SW480 (cell line): ENCODE data around the gene SPTBN1.

Experiments
- DNase-seq: peaks from one replicate; pipeline ENCODE4 v3.0.0-alpha.2; 2016; ENCODE audit warnings: low spot score

Gene SPTBN1

GRCh38 chr2:54555318-54555837 is 99.3 kb downstream of the SPTBN1 start:
- DNase-seq: peak; percentile 78

DNA sequence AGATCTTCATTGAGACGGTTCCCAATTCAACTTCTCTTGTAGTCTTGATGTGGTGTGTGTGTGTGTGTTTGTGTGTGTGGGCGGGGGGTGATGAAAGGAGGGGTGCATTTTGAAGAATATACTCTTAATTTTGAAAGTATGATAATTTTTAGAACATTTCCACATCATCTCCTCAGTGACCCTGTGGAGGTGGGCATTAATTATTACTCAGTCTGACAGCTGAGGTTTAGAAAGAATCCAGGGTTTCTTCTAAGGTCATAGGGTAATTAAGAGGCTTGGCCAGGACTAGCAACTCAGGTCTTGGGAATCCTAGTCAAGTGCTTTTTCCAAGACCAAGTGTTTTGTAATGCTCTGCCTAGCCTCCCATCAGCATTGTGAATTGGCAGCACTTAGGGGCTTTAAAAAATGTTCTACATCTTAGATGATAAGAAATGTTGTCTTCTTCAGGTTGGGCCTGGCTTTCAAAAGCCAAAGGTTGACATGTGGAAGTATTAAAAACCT is 100.5 kb downstream of the SPTBN1 start:
- no peak for DNase-seq

DNA sequence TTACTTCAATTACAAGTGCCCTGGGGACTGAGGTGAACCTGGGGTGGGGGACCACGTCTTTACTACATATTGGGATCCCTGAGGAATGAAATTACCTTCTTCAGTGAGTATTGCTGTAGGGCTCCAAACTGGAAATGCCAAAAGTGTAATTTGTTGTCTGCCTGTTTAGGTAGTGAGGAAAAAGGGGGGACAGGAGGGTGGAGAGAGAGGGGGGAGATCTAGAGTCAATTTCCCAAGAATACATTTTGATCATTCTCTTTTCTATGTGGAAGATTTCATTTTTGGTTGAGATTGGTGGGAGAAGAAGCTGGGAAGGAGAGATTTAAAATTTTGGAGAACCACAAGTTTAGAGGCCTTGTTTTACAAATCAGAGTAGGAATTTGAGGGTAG is 101.1 kb downstream of the SPTBN1 start:
- DNase-seq: no peak

- peak; percentile 94 for DNase-seq
These were observed 101.6 kb downstream of the SPTBN1 start for GRCh38 chr2:54557601-54558187.

DNA sequence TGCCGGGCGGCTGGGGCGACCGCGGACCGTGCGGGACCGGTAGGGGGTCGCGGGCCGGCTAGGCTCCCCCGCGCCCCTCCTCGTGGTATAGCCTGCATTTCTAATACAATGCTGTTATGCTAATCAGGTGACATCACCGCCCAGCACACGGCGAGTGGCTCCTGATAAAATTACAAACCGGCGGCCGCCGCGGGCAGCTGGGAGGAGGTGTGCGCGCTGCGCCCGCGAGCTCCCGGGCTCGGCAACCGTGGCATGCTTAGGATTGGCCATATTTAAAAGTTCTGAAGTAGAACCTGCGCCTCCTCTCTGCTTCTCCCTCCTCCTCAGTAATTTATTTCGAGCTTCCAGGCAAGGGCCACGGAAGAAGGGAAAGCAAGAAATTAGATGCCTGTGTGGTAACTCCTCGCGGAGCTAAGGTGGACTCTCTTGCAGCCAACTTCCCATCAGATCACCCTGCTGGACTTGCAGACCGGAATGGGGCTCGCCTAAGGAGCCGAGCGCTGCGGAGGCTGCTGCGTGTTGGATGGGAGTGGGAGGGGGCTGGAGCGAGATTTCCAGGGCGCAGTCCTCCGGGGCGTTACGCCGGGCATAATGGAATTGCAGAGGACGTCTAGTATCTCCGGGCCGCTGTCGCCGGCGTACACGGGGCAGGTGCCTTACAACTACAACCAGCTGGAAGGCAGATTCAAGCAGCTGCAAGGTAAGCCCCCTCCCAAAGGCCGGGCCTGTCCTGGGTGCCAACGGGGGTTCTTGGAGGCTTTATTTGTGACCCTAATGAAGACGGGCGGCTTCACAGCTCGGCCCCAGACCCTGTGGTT is 102.3 kb downstream of the SPTBN1 start:
- DNase-seq: peak; percentile 87

- peak; percentile 47 for DNase-seq
These were observed 102.9 kb downstream of the SPTBN1 start for GRCh38 chr2:54559006-54559445.

DNA sequence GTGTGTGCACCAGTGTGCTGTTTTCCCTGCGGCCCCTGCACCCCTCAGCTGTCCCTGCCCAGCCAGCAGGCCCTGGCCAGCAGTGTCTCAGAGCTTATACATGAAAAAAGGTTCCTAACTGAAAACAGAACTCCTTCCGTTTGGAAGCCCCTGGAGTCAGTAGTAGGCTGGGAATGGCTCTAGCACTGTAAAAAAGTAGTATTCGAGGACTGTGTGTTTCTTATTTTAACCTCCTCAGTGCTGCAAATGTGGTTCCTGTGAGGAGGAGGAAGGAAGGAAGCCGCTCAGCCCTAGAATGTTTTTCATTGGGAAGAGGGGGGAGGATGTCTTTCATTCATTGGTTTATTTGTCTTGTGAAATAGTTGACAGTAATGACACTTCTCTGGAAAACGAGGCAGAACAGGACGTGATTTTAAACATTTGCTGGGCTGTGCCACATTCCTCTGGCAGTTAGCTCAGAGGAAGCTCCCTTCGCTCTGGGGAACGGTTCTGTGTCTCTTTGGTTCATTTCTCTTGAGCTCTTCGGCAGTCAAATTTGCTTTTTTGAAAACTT is 103.5 kb downstream of the SPTBN1 start:
- DNase-seq: peak; percentile 47

DNA sequence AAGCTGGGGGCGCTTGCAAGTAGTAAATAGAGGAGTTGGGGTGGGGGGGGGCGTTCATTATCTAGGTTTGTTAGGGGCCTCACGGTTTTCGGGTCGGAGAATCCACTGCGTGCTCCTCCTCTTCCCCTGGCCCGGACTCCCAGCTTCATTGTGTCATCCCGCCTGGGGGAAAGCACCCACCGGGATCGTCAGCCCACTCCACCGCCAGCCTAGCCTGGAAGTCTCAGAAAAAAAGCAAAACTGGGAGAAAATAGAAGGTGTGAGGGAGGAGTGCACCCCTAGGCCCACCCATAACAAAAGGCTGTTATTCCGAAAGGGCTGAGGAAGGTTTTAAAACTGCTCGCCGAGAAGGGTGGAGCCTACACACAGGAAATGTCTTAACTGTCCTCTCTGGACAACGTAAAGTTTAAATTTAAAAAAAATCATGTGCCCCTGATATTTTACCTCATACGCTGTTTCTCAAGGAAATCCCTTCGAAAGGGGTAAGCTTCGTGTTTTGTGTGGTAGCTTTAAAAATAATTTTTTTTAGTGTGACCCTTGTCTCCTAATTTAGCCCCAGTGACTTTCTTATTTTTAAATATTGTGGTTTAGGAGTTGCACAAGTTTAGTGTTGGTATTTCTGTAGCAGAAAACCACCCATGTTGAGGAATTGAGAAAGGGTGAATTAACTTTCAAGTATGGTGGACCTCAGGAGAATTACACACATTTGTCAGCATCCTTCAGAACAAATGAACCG is 104.2 kb downstream of the SPTBN1 start:
- DNase-seq: peak; percentile 58

- no peak for DNase-seq
These were observed 104.9 kb downstream of the SPTBN1 start for GRCh38 chr2:54561010-54561409.

- no peak for DNase-seq
These were observed 108.3 kb downstream of the SPTBN1 start for GRCh38 chr2:54564439-54564838.

DNA sequence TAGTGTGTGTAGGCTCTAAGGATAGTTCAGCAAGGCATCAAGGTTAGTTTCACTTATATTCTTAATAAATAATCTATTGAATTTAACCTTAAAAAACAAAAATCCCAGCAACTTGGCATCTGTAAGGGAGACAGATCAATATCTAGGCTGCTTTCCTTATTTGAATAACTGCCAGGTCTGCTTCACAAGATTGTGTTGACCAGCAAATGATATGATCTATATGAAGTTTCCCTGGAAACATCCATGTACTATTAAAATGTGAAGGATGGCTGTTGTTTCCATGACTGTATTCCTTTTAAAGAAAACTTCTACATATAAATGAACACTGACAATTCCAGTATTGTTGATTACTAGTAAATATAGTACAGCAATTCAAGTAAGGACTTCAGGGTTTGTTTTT is 109.4 kb downstream of the SPTBN1 start:
- no peak for DNase-seq

DNA sequence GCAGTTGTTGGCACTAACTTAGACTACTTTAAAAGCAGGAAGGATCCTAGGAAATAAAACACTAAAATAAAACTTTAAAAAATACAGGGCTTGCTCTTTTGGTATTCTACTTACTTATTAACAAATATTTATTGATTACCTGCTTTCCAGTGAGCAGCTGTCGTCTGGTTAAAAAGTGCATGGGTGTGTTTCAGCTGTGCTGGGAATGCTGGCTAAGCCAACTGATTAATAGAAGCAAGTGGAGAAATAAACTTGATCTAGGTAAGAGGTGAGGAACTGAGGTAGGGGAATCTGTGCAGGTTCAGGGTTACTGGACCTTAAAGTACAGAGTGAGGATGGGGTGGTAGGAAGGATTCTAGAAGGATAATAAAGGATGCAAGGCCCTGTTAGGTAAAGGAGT is 110.8 kb downstream of the SPTBN1 start:
- no peak for DNase-seq

- no peak for DNase-seq
These were observed 112.8 kb downstream of the SPTBN1 start for GRCh38 chr2:54568876-54569321.

DNA sequence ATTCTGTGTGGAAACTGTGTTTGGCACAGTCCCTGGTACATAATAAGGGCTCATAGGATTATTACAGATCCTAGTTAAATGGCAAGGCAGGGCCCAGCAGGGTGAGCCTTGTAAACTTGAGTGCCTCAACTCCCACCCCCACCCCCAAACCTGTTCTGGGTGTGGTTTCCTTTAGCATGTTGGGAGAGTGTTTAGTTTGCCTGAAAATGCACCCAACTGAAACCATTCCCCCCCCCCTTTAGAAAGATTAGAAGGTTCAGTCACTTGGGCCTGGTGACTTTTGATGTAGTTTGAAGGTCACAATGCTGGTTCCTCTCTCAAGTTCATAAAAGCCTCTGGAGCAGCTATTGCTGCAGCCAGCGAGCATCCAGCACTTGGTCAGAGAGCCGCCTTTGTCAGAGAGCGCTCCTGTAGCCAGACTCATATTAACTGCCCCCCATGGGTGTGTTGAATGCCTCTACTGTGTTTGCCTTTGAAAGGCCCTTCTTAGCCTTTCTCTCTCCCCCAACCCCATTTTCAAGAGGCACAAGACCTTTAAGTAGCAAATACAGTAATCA is 113.7 kb downstream of the SPTBN1 start:
- no peak for DNase-seq

GRCh38 chr2:54570321-54570855 is 114.3 kb downstream of the SPTBN1 start:
- DNase-seq: no peak

- DNase-seq: peak; percentile 92
These were observed 115.0 kb downstream of the SPTBN1 start for GRCh38 chr2:54570925-54571694.

DNA sequence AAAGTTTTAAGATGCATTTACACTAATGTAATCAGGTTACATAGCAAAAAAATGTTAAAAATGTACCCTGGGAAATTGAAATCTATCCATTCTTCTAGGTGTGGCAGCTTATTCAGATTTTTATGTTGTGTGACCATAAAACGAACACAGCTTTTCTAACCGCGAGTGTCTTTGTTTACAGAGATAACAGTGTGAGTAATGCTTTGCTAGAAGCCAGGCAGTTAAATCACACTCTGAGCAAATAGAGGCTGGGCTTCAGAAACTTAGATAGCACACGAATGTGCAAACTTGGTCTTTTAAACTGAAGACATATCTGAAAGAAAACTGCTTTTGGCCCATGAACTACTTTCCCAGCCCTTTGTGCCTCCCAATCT is 116.1 kb downstream of the SPTBN1 start:
- peak; percentile 93 for DNase-seq

DNA sequence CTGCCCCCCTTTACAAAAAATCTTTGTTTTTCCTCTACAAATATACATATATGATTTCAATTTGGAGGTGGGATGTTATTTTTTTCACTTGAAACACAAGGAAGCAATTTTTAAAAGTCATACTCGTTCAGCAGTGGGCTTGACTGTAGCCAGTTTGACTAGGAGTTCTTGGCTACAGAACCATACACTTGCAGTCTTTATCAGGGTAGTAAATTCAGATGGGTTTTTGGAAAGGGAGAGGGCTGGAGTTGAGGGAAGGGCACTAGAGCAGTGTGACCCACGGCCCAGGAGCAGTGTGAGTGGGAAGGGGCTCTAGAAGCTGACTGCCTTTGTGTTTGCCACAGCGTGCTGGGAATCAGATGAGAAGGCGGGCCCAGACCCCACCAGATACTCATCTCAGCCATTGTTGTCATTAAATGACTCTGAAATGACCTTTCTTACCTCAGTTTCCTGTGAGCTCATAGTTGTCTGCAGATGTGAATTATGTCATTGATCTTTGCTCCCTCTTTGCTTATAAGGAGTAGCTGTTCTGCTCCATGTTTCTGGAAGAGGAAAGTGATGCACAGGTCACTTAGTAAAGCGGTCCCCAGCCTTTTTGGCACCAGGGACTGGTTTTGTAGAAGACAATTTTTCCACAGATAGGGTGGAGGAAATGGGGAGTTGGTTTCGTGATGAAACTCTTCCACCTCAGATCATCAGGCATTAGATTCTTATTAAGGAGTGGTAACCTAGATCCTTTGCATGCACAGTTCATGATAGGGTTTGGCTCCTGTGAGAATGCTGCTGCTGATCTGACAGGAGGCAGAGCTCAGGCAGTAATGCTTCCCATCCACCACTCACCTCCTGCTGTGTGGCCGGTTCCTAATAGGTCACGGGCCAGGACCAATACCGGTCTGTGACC is 116.8 kb downstream of the SPTBN1 start:
- no peak for DNase-seq

- no peak for DNase-seq
These were observed 117.4 kb downstream of the SPTBN1 start for GRCh38 chr2:54573537-54573919.
